KOPT-K1 (cell line): ENCODE results near the gene FAM118A.
"Not testable (repeated sequence)": the region's sequence is repeated elsewhere in the genome, so short reads cannot be mapped to it uniquely, and the experiment has no call there.

ENCODE experiments used
- H3K27ac ChIP-seq: fragments of 200-600 bp; sonication (generic); 2 replicates; pipeline ENCODE4 v1.5.1; 2016; ENCODE audit warnings: antibody characterized with exemption, mild to moderate bottlenecking, low read depth, low read length; ENCODE audit not compliant: poor library complexity, severe bottlenecking
- H3K36me3 ChIP-seq: fragments of 200-600 bp; sonication (generic); 2 replicates; pipeline ENCODE4 v1.5.1; 2017; ENCODE audit warnings: antibody characterized with exemption, mild to moderate bottlenecking, low read length, moderate library complexity; ENCODE audit not compliant: insufficient read depth
- H3K9me3 ChIP-seq: fragments of 200-600 bp; sonication (generic); 2 replicates; pipeline ENCODE4 v1.5.1; 2017; ENCODE audit warnings: antibody characterized with exemption, low read length, mild to moderate bottlenecking; ENCODE audit not compliant: insufficient read depth, poor library complexity, severe bottlenecking

Gene FAM118A

GRCh38 chr22:45309422-45310227 lies at the start of gene FAM118A:
Gene FAM118A, plus strand, starts transcription at chr22:45309934. Its CDS starts 12,446 bp downstream, at chr22:45322380.
- Histone ChIP-seq H3K27ac (peak within 1 kb of the TSS; percentile 60), H3K9me3 (no peaks in the 10 kb centered on the region), H3K36me3 (no peaks in the 10 kb centered on the region)

- not testable (repeated sequence) for H3K27ac ChIP-seq, H3K9me3 ChIP-seq, H3K36me3 ChIP-seq
Observed at GRCh38 chr22:45260395-45260759, 49.4 kb upstream of the FAM118A start.

GRCh38 chr22:45261407-45262088 lies 48.2 kb upstream of the FAM118A start:
- Histone ChIP-seq H3K9me3 (no peaks in the 10 kb centered on the region), H3K27ac (no peak overlapping the region), H3K36me3 (no peaks in the 10 kb centered on the region)

- H3K9me3 ChIP-seq, result no peaks in the 10 kb centered on the region
- H3K27ac ChIP-seq, result no peak overlapping the region
- no peaks in the 10 kb centered on the region for H3K36me3 ChIP-seq
Observed at GRCh38 chr22:45262195-45262930, 47.4 kb upstream of the FAM118A start.

GRCh38 chr22:45262931-45263462 lies 46.7 kb upstream of the FAM118A start:
- Histone ChIP-seq H3K36me3 (no peaks in the 10 kb centered on the region), H3K27ac (no peak overlapping the region), H3K9me3 (no peaks in the 10 kb centered on the region)

- no peak overlapping the region for H3K27ac ChIP-seq
- H3K9me3 ChIP-seq, result no peaks in the 10 kb centered on the region
- no peaks in the 10 kb centered on the region for H3K36me3 ChIP-seq
Observed at GRCh38 chr22:45263463-45264269, 46.1 kb upstream of the FAM118A start.

- H3K27ac ChIP-seq, result no peak overlapping the region
- no peaks in the 10 kb centered on the region for H3K36me3 ChIP-seq
- H3K9me3 ChIP-seq, result no peaks in the 10 kb centered on the region
Observed at GRCh38 chr22:45265535-45265934, 44.2 kb upstream of the FAM118A start.

- no peaks in the 10 kb centered on the region for H3K36me3 ChIP-seq
- no peak overlapping the region for H3K27ac ChIP-seq
- no peaks in the 10 kb centered on the region for H3K9me3 ChIP-seq
Observed at GRCh38 chr22:45268167-45268957, 41.4 kb upstream of the FAM118A start.

GRCh38 chr22:45268958-45269844 lies 40.5 kb upstream of the FAM118A start:
- Histone ChIP-seq H3K36me3 (no peaks in the 10 kb centered on the region), H3K9me3 (no peaks in the 10 kb centered on the region), H3K27ac (no peak overlapping the region)

- H3K36me3 ChIP-seq, result no peaks in the 10 kb centered on the region
- no peak overlapping the region for H3K27ac ChIP-seq
Observed at GRCh38 chr22:45270095-45271020, 39.4 kb upstream of the FAM118A start.

GRCh38 chr22:45271667-45272201 lies 38.0 kb upstream of the FAM118A start:
- no peak overlapping the region for H3K27ac ChIP-seq
- H3K9me3 ChIP-seq, result no peaks in the 10 kb centered on the region
- H3K36me3 ChIP-seq, result no peaks in the 10 kb centered on the region

More at GRCh38 chr22:45270095-45271020, 39.4 kb upstream of the FAM118A start:
- H3K9me3 ChIP-seq, result no peaks in the 10 kb centered on the region

GRCh38 chr22:45272498-45272897 lies 37.2 kb upstream of the FAM118A start:
- Histone ChIP-seq H3K36me3 (no peaks in the 10 kb centered on the region), H3K9me3 (no peaks in the 10 kb centered on the region), H3K27ac (no peak overlapping the region)
